Sigmoid colon (tissue), 4 donors: ENCODE results near the gene ZNF511.

Experiments used
- EP300 ChIP-seq, 4 donors: sonication (generic); formaldehyde crosslinking; IDR thresholded peaks; one replicate each; pipeline ENCODE4 v1.6.1; 2017; ENCODE audit warnings: antibody characterized with exemption in 4 of 4
- POLR2AphosphoS5 ChIP-seq, 4 donors: sonication (generic); formaldehyde crosslinking; IDR thresholded peaks; one replicate each; pipeline ENCODE4 v1.6.1; 2017; ENCODE audit warnings: antibody characterized with exemption in 4 of 4
- TF ChIP-seq, protein P1 (sequence below), 4 experiments: fragments of 450-650 bp in 3 of 4; fragments of 200-600 bp in 1 of 4; IDR thresholded peaks; one replicate each; pipeline ENCODE4 v1.5.1; 2016 to 2019; ENCODE audit warnings: antibody characterized with exemption in 4 of 4, mild to moderate bottlenecking in 3 of 4, moderate library complexity in 2 of 4

DNA sequence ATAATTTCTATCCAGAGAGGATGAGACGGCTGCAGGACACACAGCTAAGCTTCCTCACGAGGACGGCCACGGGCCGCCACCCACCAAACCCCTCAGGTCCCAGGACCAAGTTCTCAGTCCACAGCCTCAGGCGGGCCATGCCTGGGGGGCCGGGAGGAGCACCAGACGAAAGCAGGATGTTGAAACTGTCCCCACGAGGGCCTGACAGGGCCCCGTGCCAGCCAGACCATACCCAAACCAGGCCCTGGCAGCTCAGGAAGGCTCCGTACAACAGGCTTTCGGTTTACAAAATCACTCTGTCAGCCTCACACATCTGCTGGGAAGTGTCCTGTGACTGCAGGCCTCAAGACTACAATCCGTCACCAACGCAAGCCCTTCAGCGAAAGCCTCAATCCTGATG lies 14.5 kb upstream of the ZNF511 start:
- TF ChIP-seq, protein P1, sequence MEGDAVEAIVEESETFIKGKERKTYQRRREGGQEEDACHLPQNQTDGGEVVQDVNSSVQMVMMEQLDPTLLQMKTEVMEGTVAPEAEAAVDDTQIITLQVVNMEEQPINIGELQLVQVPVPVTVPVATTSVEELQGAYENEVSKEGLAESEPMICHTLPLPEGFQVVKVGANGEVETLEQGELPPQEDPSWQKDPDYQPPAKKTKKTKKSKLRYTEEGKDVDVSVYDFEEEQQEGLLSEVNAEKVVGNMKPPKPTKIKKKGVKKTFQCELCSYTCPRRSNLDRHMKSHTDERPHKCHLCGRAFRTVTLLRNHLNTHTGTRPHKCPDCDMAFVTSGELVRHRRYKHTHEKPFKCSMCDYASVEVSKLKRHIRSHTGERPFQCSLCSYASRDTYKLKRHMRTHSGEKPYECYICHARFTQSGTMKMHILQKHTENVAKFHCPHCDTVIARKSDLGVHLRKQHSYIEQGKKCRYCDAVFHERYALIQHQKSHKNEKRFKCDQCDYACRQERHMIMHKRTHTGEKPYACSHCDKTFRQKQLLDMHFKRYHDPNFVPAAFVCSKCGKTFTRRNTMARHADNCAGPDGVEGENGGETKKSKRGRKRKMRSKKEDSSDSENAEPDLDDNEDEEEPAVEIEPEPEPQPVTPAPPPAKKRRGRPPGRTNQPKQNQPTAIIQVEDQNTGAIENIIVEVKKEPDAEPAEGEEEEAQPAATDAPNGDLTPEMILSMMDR (IDR thresholded peaks at IDR 0.05): no peak
- TF ChIP-seq EP300 (IDR thresholded peaks at IDR 0.05): no peak
- TF ChIP-seq POLR2AphosphoS5 (IDR thresholded peaks at IDR 0.05): no peak
